Urothelium cell line (cell line): ENCODE measurements around the gene PGC.
A peak's percentile ranks its signal among the peaks of the same experiment; 100 is the strongest.

Experiments used
- DNase-seq: peaks from one replicate; pipeline ENCODE4 v3.0.0; 2011; ENCODE audit warnings: low spot score, mixed read lengths
- FAIRE-seq: peaks from 2 replicates; lab custom pipeline; 2011; peaks lifted over from hg19 to GRCh38; lab: Jason Lieb, UNC

The PGC gene

DNA sequence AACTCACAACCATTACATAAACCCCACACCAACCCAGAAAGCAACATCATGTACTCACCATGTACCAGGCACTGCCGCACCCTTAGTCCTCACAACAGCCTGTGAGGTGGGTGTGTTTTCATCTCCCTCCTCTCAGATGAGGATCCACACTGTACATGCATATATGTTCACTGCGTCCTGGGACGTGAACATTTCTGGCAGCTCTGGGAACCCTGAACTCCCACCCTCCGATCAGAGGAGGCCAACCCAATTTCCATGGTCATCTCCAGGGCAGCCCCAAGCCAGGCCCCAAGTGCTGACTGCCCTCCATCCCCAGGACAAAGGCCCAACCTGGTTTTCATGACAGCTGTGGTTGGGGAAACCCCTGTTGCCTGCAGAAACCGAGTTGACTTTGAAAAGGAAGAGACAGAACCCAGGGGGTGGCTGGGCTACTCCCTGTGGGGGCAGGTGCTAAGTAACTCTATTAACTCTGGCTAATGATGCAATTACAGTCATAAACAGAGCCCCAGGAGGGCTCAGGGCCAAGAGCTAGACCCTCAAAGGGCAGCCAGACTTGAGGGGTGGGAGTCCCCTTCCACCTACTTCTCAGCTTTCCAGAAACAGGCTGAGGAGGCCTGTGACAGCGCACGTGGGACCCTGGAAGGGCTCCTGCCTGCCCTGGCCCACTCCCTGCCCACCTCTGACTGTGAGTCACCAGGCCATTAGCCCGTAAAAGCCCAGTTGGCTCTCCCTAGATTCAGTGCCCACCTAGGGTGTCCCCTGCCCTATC is 14.4 kb downstream of the PGC start:
- peak; percentile 59 for FAIRE-seq
- no peak for DNase-seq

DNA sequence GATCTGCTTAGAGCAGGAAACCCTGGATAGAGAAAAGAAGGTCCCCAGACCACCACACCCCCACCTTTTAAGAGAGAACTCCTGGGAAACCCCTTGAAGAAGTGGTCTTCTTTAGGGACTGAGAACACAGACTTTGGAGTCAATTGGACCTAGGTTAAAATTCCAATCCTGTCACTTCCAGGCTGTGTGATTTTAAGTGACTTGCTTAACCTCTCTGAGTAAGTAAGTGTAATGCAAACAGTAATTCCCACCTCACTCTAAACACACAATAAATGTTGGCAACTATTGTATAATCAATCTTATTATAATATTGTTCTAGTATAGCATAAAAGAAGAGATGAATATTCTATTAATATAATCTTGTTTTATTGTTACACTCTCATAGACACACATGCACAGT is 15.0 kb downstream of the PGC start:
- FAIRE-seq (no peak), DNase-seq (no peak)

DNA sequence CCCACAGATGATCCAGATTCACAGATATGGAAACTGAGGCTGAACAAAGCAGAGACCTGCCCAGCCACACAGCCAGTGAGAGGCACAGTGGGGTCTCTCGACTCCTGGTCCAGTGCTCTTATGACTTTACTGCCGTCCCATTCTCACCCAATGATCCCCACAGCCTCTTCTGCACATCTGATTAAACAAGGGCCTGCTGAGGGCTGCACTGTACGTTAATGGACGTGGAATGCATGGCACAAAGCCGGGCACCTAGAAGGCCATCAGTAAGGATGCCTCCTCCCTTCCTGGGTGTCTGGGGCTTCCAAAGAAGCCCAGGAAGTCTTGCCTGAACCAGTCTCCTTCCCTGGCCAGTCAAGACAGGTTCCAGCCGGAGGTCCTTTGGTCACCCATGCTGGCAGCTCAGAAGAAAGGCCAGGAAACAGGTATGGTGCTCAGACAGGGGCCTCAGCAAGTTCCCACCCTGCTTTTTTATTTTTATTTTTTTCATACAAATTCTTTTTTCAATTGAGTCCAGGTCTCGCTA is 15.6 kb downstream of the PGC start:
- DNase-seq, result no peak
- no peak for FAIRE-seq

DNA sequence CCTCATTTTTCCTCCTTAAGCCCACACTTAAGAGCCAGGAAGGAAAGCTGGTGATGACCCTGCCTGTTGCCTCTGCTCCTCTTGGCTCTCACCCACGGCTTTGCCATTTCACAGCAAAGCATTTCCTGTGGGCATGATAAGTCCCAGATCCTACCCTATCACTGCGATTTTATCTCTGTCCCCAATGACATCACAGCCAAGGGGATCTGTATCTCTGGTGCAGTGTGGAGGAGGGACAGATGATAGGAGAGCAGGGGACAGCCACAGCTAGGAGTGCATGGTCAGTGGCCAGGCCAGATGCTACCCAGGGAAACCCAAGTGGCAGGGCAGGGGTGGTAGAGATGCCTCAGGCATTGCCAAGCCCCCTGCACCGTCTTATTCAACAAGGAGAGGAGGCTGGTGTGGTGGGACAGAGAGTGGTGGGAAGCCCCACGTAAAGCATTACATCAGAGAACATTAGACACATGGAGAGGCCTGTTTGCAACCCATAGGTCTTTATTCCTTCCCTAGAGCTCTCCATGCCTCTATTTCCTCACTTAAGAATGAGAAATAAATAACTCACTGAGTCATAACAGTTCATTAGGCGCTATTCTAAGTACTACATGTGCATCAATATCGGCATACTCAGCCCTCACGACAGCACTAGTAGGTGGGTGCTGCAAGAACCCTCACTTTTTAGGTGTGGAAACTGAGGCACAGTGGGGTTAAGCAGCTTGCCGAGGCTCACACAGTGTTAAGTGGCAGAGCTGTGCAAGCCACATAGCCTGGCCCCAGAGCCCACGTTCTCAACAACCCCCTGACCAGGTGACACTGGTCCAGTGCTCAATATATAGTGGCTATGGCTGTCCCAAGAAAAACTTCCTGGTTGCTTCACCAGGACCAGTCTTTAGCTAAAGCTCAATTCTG is 16.4 kb downstream of the PGC start:
- FAIRE-seq (no peak), DNase-seq (no peak)

GRCh38 chr6:41729624-41730023 is 17.6 kb downstream of the PGC start:
- DNase-seq (no peak), FAIRE-seq (no peak)

DNA sequence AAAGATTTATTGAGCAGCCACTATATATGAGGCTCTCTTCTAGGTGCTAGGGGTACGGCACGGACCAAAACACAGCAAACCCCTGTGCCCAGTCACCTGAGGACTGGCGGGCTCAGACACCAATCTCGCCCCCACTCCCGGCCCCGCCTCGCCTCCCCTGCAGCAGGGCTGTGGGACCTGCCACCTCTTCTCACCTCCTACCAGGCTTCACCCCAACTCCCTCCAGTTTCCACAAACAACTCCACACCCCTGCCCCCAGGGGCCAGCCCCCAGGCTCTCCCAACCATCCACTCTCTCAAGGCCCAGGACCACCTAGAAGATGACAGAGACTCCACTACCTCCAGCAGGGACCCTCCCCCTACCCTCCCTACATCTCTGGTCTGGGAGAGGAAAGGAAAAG is 18.2 kb downstream of the PGC start:
- DNase-seq (no peak), FAIRE-seq (no peak)

DNA sequence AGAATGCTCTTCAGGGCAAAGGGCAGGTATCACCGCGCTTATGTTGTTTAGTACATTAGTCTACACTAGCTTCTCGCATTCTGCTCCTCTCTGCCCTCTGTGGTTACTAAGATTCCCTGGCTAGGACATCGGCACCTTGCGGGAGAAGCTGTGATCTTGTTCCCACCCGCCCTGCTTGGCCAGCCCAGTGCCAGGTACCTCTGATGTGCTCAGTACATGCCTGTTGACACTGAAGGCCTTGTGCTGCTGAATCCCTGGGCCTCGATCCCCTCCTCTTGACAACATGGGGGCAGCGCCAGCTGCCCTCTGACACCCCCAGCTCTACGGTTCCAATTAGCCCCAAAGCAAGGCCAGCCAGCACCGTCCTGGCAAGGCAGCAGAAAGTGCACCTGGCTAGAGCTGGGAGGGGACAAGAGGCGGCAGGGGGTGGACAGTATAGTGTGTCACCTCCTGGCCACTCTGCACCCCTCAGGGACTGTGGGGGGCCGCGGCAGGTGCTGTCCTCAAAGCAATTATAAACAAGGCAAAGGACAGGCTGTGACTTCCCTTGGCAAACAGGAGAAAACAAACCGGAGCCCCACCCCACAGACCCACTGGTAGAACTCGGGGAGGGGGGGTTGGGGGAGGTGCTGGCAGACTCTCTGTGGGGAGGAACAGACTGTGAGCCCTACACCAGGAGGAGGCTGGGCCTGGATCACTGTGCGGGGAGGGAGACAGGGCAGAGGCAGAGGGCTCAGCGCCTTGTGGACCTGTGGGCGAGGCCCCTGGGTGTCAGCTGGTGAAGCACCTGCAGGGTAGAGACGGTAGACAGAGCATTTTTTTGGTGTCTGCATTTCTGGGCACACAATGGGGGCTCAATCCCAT is 18.9 kb downstream of the PGC start:
- DNase-seq (no peak), FAIRE-seq (no peak)

GRCh38 chr6:41727705-41728072 is 19.5 kb downstream of the PGC start:
- DNase-seq, result no peak
- no peak for FAIRE-seq

DNA sequence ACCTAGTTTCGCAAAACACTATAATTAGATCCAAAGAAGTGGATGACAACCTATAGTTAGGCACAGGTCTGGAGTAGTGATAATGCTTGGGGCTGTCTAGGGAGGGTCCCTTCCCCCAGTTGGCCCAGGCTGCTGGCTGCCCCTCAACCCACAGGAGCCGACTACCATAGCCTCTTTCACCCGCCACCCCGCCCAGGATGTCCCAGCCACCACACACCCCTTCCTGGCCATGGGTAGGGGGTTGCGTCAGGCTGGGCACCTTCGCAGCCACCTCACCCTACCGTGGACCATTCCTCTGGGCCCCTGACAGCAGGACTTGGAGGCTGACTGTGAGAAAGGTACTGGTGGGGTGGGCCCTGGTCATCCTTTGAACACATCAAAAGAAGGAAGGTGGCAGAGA is 20.3 kb downstream of the PGC start:
- no peak for DNase-seq
- no peak for FAIRE-seq

DNA sequence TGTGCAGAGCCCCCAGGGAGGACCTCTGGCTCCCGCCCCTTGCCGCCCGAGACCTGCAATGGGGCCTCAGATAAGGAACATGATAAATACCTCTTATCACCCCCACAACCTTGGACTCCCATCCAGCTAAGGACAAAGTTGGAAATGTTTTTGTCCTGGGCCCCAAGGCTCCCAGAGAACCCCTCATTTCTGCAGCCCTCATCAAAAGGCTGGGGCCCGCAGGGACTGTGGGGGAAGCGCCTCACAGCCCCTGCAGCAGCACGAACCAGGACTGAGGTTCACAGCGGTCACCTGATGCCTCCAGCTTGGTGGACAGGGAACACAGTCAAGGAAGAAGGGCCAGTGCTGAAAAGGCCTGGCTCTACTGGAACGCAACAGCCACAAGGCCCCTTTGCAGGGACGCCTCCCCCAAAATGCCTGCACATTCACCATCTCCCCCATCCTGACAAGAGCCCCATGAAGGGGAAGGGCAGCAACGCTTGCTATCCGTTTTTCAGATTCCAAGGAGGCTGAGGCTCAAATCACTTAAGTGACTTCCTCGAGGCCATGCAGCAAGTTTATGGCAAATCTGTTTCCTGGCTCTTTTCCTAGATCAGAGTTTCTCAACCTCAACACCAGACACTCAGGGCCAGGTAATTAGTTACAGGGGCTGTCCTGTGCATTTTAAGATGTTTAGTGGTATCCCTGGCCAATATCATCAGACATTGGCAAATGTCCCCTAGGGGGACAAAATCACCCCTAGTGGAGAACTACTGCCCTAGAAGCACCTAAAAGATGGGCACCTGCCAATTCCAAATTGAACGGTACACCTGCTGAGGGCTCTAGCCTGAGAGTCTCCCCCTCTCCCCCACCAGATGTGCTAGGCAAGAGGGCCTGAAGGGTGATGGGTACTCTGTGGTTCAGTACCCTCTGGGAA is 22.4 kb downstream of the PGC start:
- no peak for DNase-seq
- no peak for FAIRE-seq

- DNase-seq, result no peak
- no peak for FAIRE-seq
These were observed 23.0 kb downstream of the PGC start for GRCh38 chr6:41724228-41724580.

- peak; percentile 65 for FAIRE-seq
- peak; percentile 98 for DNase-seq
These were observed 23.5 kb downstream of the PGC start for GRCh38 chr6:41723530-41724227.

- no peak for FAIRE-seq
- DNase-seq, result no peak
These were observed 24.1 kb downstream of the PGC start for GRCh38 chr6:41722969-41723529.

- FAIRE-seq (no peak), DNase-seq (no peak)
These were observed 25.8 kb downstream of the PGC start for GRCh38 chr6:41721414-41721813.

DNA sequence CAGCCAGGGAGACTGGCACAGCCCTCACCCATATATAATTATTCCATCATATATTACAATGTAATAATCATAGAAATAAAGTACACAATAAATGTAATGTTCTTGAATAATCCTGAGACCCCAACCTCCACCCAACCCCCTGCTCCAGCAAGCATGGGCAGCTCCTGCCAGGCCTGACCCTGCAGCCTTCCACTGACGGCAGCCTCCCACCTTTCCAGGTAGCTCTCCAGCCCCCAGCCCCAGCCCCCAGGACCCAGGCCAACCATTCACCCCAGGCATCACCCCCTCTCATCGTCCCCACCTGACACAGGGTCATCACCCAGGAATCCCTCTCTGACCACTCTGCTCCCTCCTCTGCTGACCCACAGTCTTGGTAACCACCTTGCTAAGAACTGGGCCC is 26.4 kb downstream of the PGC start:
- DNase-seq (no peak), FAIRE-seq (no peak)

- FAIRE-seq (no peak), DNase-seq (no peak)
These were observed 27.0 kb downstream of the PGC start for GRCh38 chr6:41720262-41720620.

DNA sequence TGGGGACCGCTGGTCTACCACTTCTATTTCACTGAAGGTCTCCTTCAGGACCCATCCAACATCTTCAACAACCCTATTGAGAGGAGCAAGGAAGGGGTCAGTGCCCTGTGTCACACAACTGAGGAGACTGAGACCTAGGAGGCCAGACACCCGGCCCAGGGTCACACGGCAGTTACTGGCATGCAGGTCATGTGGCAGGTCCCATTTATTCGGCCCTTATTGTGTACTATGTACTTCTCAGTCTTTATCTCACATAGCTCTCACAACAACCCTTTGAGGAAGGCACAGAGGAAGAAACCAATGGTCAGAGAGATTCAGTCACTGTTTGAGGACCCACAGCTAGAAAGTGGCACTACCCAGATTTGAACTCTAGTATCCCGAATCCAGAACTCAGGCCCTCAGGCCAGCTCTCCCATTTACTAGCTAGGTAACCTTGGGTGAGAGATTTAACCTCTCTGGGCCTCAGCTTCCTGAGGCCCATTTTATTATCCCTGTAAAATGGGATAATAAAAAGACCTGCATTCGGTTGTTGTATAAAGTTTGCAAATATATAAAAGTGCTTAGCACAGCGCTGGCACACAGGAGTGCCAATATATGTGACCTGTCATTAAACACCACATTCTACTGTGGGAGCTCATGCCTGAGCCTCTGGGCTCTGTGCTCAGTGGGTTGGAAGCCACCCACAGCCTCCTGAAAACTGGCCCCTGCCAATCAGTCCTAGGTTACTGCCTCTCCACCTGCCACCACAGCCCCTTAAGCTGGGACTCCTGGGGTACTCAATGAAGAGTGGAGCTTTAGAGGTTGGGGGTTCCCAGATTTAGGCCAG is 27.5 kb downstream of the PGC start:
- DNase-seq (no peak), FAIRE-seq (no peak)

- DNase-seq (no peak), FAIRE-seq (no peak)
These were observed 28.4 kb downstream of the PGC start for GRCh38 chr6:41718828-41719227.
